ENCODE data around the gene SNRNP35. TPM values are rescaled to one million over a fixed set of nuclear protein-coding genes. Genes with fewer than 3 reads are reported as not detected.
"Not testable (repeated sequence)": the region's sequence is repeated elsewhere in the genome, so short reads cannot be mapped to it uniquely, and the experiment has no call there.

The SNRNP35 gene, protein sequence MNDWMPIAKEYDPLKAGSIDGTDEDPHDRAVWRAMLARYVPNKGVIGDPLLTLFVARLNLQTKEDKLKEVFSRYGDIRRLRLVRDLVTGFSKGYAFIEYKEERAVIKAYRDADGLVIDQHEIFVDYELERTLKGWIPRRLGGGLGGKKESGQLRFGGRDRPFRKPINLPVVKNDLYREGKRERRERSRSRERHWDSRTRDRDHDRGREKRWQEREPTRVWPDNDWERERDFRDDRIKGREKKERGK
- 13.0 TPM for total RNA-seq
- polyA plus RNA-seq = 21.9 TPM

- H3K4me3 ChIP-seq (ENCODE audit: low read depth, low read length) = peak within 1 kb of the TSS; percentile 56
- DNase-seq (ENCODE audit: extremely low spot score) = peak; percentile 77
- WGBS = under 1% methylated on average over 48 of the region's 48 CpGs
These were observed at the start of gene SNRNP35 for GRCh38 chr12:123457980-123458779. Gene SNRNP35 (plus strand): TSS chr12:123458139. CDS start chr12:123465541, 7,402 bp downstream.

DNA sequence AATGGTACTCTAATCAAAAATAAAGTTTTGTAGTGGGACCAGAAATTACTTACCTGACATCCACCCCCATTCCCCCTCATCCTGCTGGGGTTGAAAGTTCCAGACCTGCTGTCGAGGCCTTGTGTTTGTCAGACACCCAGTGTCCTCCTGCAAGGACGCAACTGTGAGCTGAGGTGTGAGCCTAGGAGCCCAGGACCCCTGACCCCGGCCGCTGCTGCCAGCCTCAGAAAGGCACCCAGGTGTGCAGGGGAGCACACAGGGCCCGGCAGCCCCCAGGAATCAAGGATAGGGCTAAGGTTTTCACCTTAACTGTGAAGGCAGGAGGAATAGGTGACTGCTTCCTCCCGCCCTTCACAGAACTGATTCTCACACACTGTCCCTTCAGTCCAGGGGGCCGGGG, 49.3 kb upstream of the SNRNP35 start:
- 96% methylated on average over 7 of the region's 7 CpGs for WGBS

More at GRCh38 chr12:123457980-123458779, at the start of gene SNRNP35:
- Histone ChIP-seq H3K4me1 (ENCODE audit: insufficient read depth) (peaks cover 2% of the 10 kb centered on the region), H3K27ac (ENCODE audit: low read depth) (peak within 1 kb of the TSS; percentile 98), H3K36me3 (ENCODE audit: insufficient read depth) (peaks cover 2% of the 10 kb centered on the region)

DNA sequence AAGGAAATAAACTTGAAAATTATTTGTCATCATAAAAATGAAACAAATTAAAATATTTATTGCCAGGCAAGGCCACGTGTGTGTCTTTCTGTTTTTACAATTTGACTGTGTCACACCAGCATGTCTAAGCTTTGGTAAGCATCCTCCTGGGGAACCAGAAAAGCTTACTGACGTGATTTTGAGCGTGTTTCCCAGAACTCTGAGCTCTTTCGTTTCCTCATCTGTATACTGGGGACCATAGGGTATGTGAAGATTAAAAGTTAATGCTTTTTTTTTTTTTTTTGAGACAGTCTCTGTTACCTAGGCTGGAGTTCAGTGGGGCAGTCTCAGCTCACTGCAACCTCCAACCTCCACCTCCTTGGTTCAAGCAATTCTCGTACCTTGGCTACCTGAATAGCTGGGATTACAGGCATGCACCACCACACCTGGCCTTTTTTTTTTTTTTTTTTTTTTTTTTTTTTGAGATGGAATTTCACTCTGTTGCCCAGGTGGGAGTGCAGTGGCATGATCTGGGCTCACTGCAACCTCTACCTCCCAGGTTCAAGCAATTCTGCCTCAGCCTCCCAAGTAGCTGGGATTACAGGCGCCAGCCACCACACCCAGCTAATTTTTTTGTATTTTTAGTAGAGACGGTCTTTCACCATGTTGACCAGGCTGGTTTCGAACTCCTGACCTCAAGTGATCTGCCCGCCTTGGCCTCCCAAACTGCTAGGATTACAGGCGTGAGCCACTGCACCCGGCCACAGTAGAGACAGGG, 48.5 kb upstream of the SNRNP35 start:
- not testable (repeated sequence) for DNase-seq (ENCODE audit: extremely low spot score); H3K27ac ChIP-seq (ENCODE audit: low read depth); H3K36me3 ChIP-seq (ENCODE audit: insufficient read depth); H3K4me3 ChIP-seq (ENCODE audit: low read depth, low read length); H3K4me1 ChIP-seq (ENCODE audit: insufficient read depth)
- 83% methylated on average over 11 of the region's 11 CpGs for WGBS

More for the DNA sequence above, 49.3 kb upstream of the SNRNP35 start:
- not testable (repeated sequence) for H3K36me3 ChIP-seq (ENCODE audit: insufficient read depth); H3K4me1 ChIP-seq (ENCODE audit: insufficient read depth); DNase-seq (ENCODE audit: extremely low spot score); H3K27ac ChIP-seq (ENCODE audit: low read depth); H3K4me3 ChIP-seq (ENCODE audit: low read depth, low read length)

DNA sequence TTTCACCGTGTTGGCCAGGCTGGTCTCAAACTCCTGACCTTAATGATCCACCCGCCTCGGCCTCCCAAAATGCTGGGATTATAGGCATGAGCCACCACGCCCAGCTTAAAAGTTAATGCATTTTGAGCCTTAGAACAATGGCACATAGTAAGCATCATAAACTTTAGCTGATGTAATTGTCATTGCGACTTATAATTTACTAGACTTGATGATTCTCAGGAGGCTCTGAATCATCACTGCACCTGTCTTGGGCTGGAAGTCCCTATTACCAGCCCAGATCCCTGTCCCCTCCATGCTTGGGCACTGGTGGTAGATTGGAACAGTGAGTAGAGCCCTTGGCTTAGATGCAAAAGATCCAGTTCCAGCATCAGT, 47.9 kb upstream of the SNRNP35 start:
- Histone ChIP-seq H3K4me1 (ENCODE audit: insufficient read depth) (no peaks in the 10 kb centered on the region), H3K27ac (ENCODE audit: low read depth) (no peak overlapping the region), H3K36me3 (ENCODE audit: insufficient read depth) (peaks cover 2% of the 10 kb centered on the region), H3K4me3 (ENCODE audit: low read depth, low read length) (no peak overlapping the region)
- 93% methylated on average over 5 of the region's 5 CpGs for WGBS
- no peak for DNase-seq (ENCODE audit: extremely low spot score)

- no peaks in the 10 kb centered on the region for H3K36me3 ChIP-seq (ENCODE audit: insufficient read depth)
- no peak for DNase-seq (ENCODE audit: extremely low spot score)
- H3K4me1 ChIP-seq (ENCODE audit: insufficient read depth) = no peaks in the 10 kb centered on the region
- H3K27ac ChIP-seq (ENCODE audit: low read depth) = no peak overlapping the region
- H3K4me3 ChIP-seq (ENCODE audit: low read depth, low read length) = no peak overlapping the region
- WGBS = over 99% methylated on average over 2 of the region's 2 CpGs
These were observed 36.6 kb upstream of the SNRNP35 start for GRCh38 chr12:123421314-123421713.

- H3K36me3 ChIP-seq (ENCODE audit: insufficient read depth) = no peaks in the 10 kb centered on the region
- 90% methylated on average over 8 of the region's 8 CpGs for WGBS
- DNase-seq (ENCODE audit: extremely low spot score) = no peak
- H3K4me1 ChIP-seq (ENCODE audit: insufficient read depth) = no peaks in the 10 kb centered on the region
- no peak overlapping the region for H3K4me3 ChIP-seq (ENCODE audit: low read depth, low read length)
- no peak overlapping the region for H3K27ac ChIP-seq (ENCODE audit: low read depth)
These were observed 30.7 kb upstream of the SNRNP35 start for GRCh38 chr12:123427036-123427769.

GRCh38 chr12:123428591-123428990, 29.3 kb upstream of the SNRNP35 start:
- H3K27ac ChIP-seq (ENCODE audit: low read depth) = no peak overlapping the region
- H3K4me3 ChIP-seq (ENCODE audit: low read depth, low read length) = no peak overlapping the region
- no peak for DNase-seq (ENCODE audit: extremely low spot score)
- WGBS = 82% methylated on average over 6 of the region's 6 CpGs
- H3K36me3 ChIP-seq (ENCODE audit: insufficient read depth) = no peaks in the 10 kb centered on the region
- H3K4me1 ChIP-seq (ENCODE audit: insufficient read depth) = no peaks in the 10 kb centered on the region

GRCh38 chr12:123429101-123429500, 28.8 kb upstream of the SNRNP35 start:
- H3K36me3 ChIP-seq (ENCODE audit: insufficient read depth); H3K27ac ChIP-seq (ENCODE audit: low read depth); H3K4me1 ChIP-seq (ENCODE audit: insufficient read depth); DNase-seq (ENCODE audit: extremely low spot score); H3K4me3 ChIP-seq (ENCODE audit: low read depth, low read length): not testable (repeated sequence)
- 94% methylated on average over 8 of the region's 8 CpGs for WGBS

GRCh38 chr12:123431951-123432817, 25.8 kb upstream of the SNRNP35 start:
- H3K36me3 ChIP-seq (ENCODE audit: insufficient read depth); H3K27ac ChIP-seq (ENCODE audit: low read depth); H3K4me1 ChIP-seq (ENCODE audit: insufficient read depth); DNase-seq (ENCODE audit: extremely low spot score); H3K4me3 ChIP-seq (ENCODE audit: low read depth, low read length): not testable (repeated sequence)
- WGBS = 77% methylated on average over 15 of the region's 15 CpGs

DNA sequence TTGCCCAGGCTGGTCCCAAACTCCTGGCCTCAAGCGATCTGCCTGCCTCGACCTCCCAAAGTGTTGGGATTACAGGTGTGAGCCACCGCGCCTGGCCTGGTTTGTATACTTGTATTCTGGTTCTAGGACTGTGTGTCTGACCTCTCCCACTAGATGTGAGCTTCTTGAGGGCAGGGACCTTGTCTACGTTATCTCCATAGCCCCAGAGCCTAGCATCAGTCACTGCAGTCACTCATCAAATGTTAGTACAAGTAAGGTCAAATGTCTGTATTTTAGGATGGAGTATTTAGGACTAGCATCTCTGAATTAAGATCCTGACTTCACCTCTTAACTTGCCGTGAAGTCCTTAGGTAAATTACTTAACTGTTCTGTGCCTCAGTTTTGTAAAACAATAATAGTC, 24.3 kb upstream of the SNRNP35 start:
- 94% methylated on average over 6 of the region's 6 CpGs for WGBS

DNA sequence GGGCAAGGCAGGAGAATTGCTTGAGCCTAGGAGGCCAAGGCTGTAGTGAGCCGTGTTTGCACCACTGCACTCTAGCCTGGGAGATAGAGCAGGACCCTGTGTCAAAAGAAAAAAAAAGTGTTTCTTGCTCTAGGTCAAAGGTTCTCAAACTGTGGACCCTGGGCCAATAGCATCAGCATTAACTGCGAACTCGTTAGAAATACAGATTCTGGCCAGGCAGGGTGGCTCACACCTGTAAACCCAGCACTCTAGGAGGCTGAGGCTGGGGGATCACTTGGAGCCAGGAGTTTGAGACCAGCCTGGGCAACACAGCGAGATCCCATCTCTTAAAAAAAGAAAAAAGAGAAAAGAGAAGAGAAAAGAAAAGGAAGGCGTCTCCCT, 22.3 kb upstream of the SNRNP35 start:
- Histone ChIP-seq H3K27ac (ENCODE audit: low read depth) (no peak overlapping the region), H3K4me1 (ENCODE audit: insufficient read depth) (no peaks in the 10 kb centered on the region), H3K36me3 (ENCODE audit: insufficient read depth) (no peaks in the 10 kb centered on the region), H3K4me3 (ENCODE audit: low read depth, low read length) (peak overlapping the region; percentile 85)
- WGBS = 55% methylated on average over 5 of the region's 5 CpGs
- no peak for DNase-seq (ENCODE audit: extremely low spot score)

More for the DNA sequence above, 24.3 kb upstream of the SNRNP35 start:
- no peak for DNase-seq (ENCODE audit: extremely low spot score)
- no peak overlapping the region for H3K27ac ChIP-seq (ENCODE audit: low read depth)
- H3K4me3 ChIP-seq (ENCODE audit: low read depth, low read length) = no peak overlapping the region
- no peaks in the 10 kb centered on the region for H3K4me1 ChIP-seq (ENCODE audit: insufficient read depth)
- no peaks in the 10 kb centered on the region for H3K36me3 ChIP-seq (ENCODE audit: insufficient read depth)
